ENCODE measurements around the gene ELL.

DNA sequence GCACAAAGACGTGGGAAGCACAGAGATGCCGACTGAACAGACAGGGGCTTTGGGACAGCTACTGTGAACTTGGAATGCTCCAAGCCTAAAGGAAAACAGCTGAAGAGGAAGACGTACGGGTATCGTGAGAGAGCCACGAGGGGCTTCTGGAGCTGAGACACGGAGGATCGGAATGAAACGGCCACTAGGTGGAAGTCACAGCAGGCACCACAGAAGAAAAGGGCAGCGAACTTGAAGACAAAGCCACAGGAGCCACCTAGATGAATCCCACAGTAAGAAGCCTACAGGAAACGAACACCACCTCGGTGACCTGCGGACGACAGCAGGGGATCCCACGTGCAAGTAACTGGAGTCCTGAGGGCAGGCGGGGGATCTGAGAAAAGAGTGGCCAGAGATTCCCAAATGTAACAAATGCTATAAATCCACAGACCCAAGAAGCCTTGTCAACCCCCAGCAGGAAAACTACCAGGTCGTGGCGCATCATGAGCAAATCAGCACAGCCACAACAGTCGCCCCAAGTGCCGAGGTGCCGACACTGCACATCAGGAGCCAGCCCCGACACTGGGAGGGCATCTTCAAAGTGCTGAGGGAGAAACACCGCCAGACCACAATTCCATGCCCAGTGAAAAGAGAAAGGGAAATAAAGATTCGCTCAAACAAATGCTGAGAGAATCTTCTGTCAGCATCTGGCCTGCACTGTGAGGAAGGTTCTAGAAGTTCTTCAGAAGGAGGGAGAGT lies 44.7 kb downstream of the ELL start:
- TF ChIP-seq, protein P1, sequence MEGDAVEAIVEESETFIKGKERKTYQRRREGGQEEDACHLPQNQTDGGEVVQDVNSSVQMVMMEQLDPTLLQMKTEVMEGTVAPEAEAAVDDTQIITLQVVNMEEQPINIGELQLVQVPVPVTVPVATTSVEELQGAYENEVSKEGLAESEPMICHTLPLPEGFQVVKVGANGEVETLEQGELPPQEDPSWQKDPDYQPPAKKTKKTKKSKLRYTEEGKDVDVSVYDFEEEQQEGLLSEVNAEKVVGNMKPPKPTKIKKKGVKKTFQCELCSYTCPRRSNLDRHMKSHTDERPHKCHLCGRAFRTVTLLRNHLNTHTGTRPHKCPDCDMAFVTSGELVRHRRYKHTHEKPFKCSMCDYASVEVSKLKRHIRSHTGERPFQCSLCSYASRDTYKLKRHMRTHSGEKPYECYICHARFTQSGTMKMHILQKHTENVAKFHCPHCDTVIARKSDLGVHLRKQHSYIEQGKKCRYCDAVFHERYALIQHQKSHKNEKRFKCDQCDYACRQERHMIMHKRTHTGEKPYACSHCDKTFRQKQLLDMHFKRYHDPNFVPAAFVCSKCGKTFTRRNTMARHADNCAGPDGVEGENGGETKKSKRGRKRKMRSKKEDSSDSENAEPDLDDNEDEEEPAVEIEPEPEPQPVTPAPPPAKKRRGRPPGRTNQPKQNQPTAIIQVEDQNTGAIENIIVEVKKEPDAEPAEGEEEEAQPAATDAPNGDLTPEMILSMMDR (IDR thresholded peaks at IDR 0.05): no peak
- no peak for TF ChIP-seq POLR2AphosphoS5 (IDR thresholded peaks at IDR 0.05)
- TF ChIP-seq EP300 (IDR thresholded peaks at IDR 0.05; ENCODE audit: low read depth): no peak

Data from transverse colon (tissue), 4 donors.